CD8-positive, alpha-beta memory T cell (primary cell): ENCODE data around the gene DOK4. TPM values are rescaled to one million over a fixed set of nuclear protein-coding genes. Genes with fewer than 3 reads are reported as not detected.

Source experiments
- CTCF ChIA-PET: fragments of 350-600 bp; sonication (Branson Sonifier 250); formaldehyde crosslinking; loops from one replicate; lab custom pipeline; 2021; ENCODE audit warnings: antibody characterized with exemption; lab: Charles Lee
- POLR2A ChIA-PET: fragments of 350-600 bp; sonication (Branson Sonifier 250); formaldehyde crosslinking; loops from one replicate; lab custom pipeline; 2021; ENCODE audit warnings: antibody characterized with exemption; lab: Charles Lee
- DNase-seq, 5 donors: peaks; one replicate each; pipeline versions ENCODE4 v3.0.0 to v3.0.0-alpha.2; 2020 to 2022; ENCODE audit warnings: mixed read lengths in 1 of 5
- H3K27ac ChIP-seq: one replicate; pipeline ENCODE4 v1.7.0; 2013; ENCODE audit warnings: low read depth, mild to moderate bottlenecking, low read length, moderate library complexity
- H3K27me3 ChIP-seq: 2 replicates; pipeline ENCODE4 v1.7.0; 2013; ENCODE audit warnings: low read length, mild to moderate bottlenecking; ENCODE audit not compliant: insufficient read depth, poor library complexity, severe bottlenecking
- H3K36me3 ChIP-seq: 2 replicates; pipeline ENCODE4 v1.7.0; 2013; ENCODE audit warnings: mild to moderate bottlenecking, low read length, moderate library complexity; ENCODE audit not compliant: insufficient read depth
- H3K4me1 ChIP-seq: 2 replicates; pipeline ENCODE4 v1.7.0; 2013; ENCODE audit warnings: mild to moderate bottlenecking, low read length, moderate library complexity; ENCODE audit not compliant: insufficient read depth
- H3K4me3 ChIP-seq: 2 replicates; pipeline ENCODE4 v1.7.0; 2013; ENCODE audit warnings: mild to moderate bottlenecking, low read length
- H3K9me3 ChIP-seq: 2 replicates; pipeline ENCODE4 v1.7.0; 2013; ENCODE audit warnings: mild to moderate bottlenecking, low read length
- H3K27ac Mint-ChIP-seq, 8 donors: one replicate each; pipeline ENCODE4 v1.8.0; 2020 to 2021; ENCODE audit warnings: mixed read lengths in 8 of 8, mild to moderate bottlenecking in 6 of 8, inconsistent platforms in 3 of 8, moderate library complexity in 3 of 8
- H3K27me3 Mint-ChIP-seq, 2 donors: one replicate each; pipeline ENCODE4 v1.8.0; 2020 to 2021; ENCODE audit warnings: mixed read lengths in 2 of 2, mild to moderate bottlenecking in 1 of 2, moderate library complexity in 1 of 2
- H3K36me3 Mint-ChIP-seq, 3 donors: one replicate each; pipeline ENCODE4 v1.8.0; 2020 to 2021; ENCODE audit warnings: mixed read lengths in 3 of 3, inconsistent platforms in 1 of 3, mild to moderate bottlenecking in 1 of 3
- H3K4me1 Mint-ChIP-seq, 3 donors: one replicate each; pipeline ENCODE4 v1.8.0; 2020 to 2021; ENCODE audit warnings: mixed read lengths in 3 of 3, inconsistent platforms in 1 of 3, mild to moderate bottlenecking in 1 of 3
- H3K4me3 Mint-ChIP-seq, 7 donors: one replicate each; pipeline ENCODE4 v1.8.0; 2020 to 2021; ENCODE audit warnings: mixed read lengths in 7 of 7, mild to moderate bottlenecking in 6 of 7, moderate library complexity in 4 of 7, inconsistent platforms in 2 of 7
- H3K9me3 Mint-ChIP-seq, 5 donors: one replicate each; pipeline ENCODE4 v1.8.0; 2020 to 2022; ENCODE audit warnings: mixed read lengths in 5 of 5, mild to moderate bottlenecking in 3 of 5, moderate library complexity in 2 of 5, inconsistent platforms in 1 of 5
- polyA plus RNA-seq: library from polyadenylated mRNA; unstranded; fragments of 300-500 nt; fragmentation: Illumina TruSeq; gene quantifications from one replicate; pipeline ENCODE4 v1.2.3, GENCODE V29; 2021
- total RNA-seq, 2 experiments: library from RNA; stranded (reverse); gene quantifications; one replicate each; pipeline ENCODE4 v1.2.3, GENCODE V29; 2021

Gene DOK4
- total and polyA plus RNA-seq, 3 experiments from 2014 or later: 3.3 to 7.0 (median 6.8) TPM

GRCh38 chr16:57473176-57473840 is 13.0 kb downstream of the DOK4 start:
- no peaks in the 10 kb centered on the region for H3K27me3 ChIP-seq
- no peak overlapping the region for H3K4me3 Mint-ChIP-seq
- H3K36me3 Mint-ChIP-seq: peaks cover 0 to 44% (median 3%) of the 10 kb centered on the region in 3 donors
- no peaks in the 10 kb centered on the region for H3K9me3 ChIP-seq
- H3K4me1 ChIP-seq: peaks cover 16% of the 10 kb centered on the region
- H3K36me3 ChIP-seq: peaks cover 25% of the 10 kb centered on the region
- H3K4me3 ChIP-seq: no peak overlapping the region
- H3K27me3 Mint-ChIP-seq: no peaks in the 10 kb centered on the region
- ChIA-PET CTCF (interaction anchor here (0.8 to 2.5 kb wide), 5 partner anchors 8 to 15 kb away, joined by 3 to 11 read pairs (median 4); partner anchors contain the start of gene DOK4), POLR2A (no interaction called here)
- H3K9me3 Mint-ChIP-seq: no peaks in the 10 kb centered on the region
- H3K27ac Mint-ChIP-seq: peak overlapping the region in 2 of 8 donors; percentile 60 to 66
- H3K27ac ChIP-seq: no peak overlapping the region
- peaks cover 7 to 21% (median 8%) of the 10 kb centered on the region in 3 donors for H3K4me1 Mint-ChIP-seq
- no peak for DNase-seq

DNA sequence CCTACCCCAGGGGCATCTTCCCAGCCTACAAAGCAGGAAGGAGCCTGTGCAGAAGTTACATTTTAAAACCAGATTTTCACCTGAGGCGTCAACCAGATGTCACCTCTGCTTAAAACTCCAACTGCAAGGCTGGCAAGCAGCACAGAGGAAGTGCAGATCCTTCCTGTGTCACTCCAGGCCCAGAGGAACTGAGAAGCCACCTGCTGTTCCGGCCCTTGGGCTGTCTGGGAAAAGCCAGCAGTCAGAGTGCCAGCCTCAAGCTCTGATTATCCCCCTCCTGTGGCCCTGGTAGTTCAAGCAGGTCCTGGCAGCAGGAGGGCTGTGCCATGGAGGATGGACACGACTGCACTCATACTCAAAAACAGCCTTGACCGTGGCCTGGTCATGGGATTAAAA is 13.6 kb downstream of the DOK4 start:
- Mint-ChIP-seq H3K27me3 (no peaks in the 10 kb centered on the region), H3K9me3 (no peaks in the 10 kb centered on the region), H3K4me3 (no peak overlapping the region), H3K4me1 (peaks cover 7 to 24% (median 8%) of the 10 kb centered on the region in 3 donors), H3K36me3 (peaks cover 0 to 51% (median 4%) of the 10 kb centered on the region in 3 donors), H3K27ac (peak overlapping the region in 3 of 8 donors; percentile 60 to 73 (median 66))
- CTCF ChIA-PET: interaction anchor here (1.1 to 1.2 kb wide), 2 partner anchors 11 to 13 kb away, joined by 3 to 4 read pairs; partner anchors contain the start of gene DOK4
- H3K4me3 ChIP-seq: no peak overlapping the region
- peaks cover 16% of the 10 kb centered on the region for H3K4me1 ChIP-seq
- no peaks in the 10 kb centered on the region for H3K9me3 ChIP-seq
- no peaks in the 10 kb centered on the region for H3K27me3 ChIP-seq
- peaks cover 31% of the 10 kb centered on the region for H3K36me3 ChIP-seq
- H3K27ac ChIP-seq: no peak overlapping the region
- no peak for DNase-seq
- POLR2A ChIA-PET: interaction anchor here (0.5 kb wide), 1 partner anchor 9 kb away, joined by 3 read pairs; no protein-coding TSS in a partner anchor

DNA sequence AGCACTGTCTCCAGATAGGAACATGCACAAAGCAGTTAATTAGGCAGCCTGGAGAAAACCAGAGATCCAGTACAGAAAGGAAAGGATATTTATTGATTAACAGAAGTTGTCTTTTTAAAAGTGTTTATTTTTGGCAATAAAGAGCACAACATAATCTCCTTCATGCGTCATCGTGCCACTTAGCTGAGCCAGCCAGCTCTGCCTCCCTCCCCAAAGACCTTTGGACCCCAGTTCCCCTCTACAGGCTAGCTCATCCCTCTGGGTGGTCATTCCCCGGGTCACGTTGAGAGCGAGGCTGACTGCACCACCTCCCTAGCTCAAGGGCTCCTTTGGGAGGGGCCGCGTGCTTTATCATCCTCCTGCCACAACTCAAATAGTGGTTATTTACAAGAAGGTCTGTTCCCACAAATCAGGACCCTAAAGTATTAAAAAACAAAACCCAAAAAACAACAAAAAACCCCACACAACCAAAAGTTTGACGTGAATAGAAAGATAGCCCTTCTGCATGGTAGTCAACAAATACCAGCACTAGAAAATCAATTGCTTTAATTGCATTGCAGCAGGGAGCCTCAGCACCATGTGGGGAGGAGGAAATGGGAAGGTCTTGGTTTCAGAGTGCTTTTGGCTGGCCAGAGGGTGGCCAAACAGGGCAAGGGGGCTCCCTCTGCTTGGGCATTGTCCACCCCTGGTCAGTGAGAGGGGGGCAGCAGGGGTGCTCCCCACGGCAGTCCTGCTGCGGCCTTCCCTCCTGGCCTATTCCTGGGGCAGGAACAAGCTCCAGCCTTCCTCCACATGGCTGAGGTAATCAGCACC is 14.2 kb downstream of the DOK4 start:
- peaks cover 8 to 23% (median 11%) of the 10 kb centered on the region in 3 donors for H3K4me1 Mint-ChIP-seq
- no peak overlapping the region for H3K4me3 Mint-ChIP-seq
- Histone ChIP-seq H3K27me3 (no peaks in the 10 kb centered on the region), H3K4me1 (peaks cover 16% of the 10 kb centered on the region), H3K27ac (no peak overlapping the region), H3K4me3 (no peak overlapping the region), H3K9me3 (no peaks in the 10 kb centered on the region), H3K36me3 (peaks cover 33% of the 10 kb centered on the region)
- ChIA-PET CTCF (interaction anchor here (0.9 to 1.2 kb wide), 3 partner anchors 12 to 48 kb away, joined by 3 to 4 read pairs (median 3); partner anchors contain the start of gene DOK4), POLR2A (interaction anchor here (0.5 kb wide), 1 partner anchor 8 kb away, joined by 3 read pairs; no protein-coding TSS in a partner anchor)
- H3K27me3 Mint-ChIP-seq: no peaks in the 10 kb centered on the region
- H3K9me3 Mint-ChIP-seq: no peaks in the 10 kb centered on the region
- H3K27ac Mint-ChIP-seq: peak overlapping the region in 3 of 8 donors; percentile 35 to 73 (median 47)
- H3K36me3 Mint-ChIP-seq: peaks cover 0 to 57% (median 6%) of the 10 kb centered on the region in 3 donors
- no peak for DNase-seq

GRCh38 chr16:57471209-57471608 is 15.1 kb downstream of the DOK4 start:
- Mint-ChIP-seq H3K36me3 (peaks cover 0 to 63% (median 6%) of the 10 kb centered on the region in 3 donors), H3K27ac (no peak overlapping the region), H3K27me3 (no peaks in the 10 kb centered on the region), H3K4me1 (peaks cover 5 to 15% (median 8%) of the 10 kb centered on the region in 3 donors), H3K4me3 (no peak overlapping the region), H3K9me3 (no peaks in the 10 kb centered on the region)
- Histone ChIP-seq H3K4me1 (peaks cover 8% of the 10 kb centered on the region), H3K9me3 (no peaks in the 10 kb centered on the region), H3K27ac (no peak overlapping the region), H3K4me3 (no peak overlapping the region), H3K36me3 (peaks cover 37% of the 10 kb centered on the region), H3K27me3 (no peaks in the 10 kb centered on the region)
- ChIA-PET POLR2A (no interaction called here), CTCF (interaction anchor here (0.9 kb wide), 2 partner anchors 9 to 49 kb away, joined by 3 read pairs; partner anchors contain the start of gene POLR2C)
- DNase-seq: no peak

DNA sequence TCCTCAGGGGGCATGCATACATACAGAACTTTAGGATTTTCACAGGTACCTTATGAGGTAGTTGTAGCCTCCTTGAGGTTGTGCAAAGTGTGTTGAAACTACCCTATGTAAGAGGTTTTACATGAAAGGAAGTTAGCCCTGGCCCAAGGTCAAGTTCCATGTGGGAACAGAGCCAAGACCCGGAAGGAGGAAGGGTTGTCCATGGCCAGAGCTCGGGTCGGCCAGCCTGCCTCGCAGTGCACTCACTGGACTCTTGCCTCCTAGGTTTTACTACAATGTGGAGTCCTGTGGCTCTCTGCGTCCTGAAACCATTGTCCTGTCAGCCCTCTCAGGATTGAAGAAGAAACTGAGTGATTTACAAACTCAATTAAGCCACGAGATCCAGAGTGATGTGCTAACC is 15.6 kb downstream of the DOK4 start:
- no peak overlapping the region for H3K27ac ChIP-seq
- Mint-ChIP-seq H3K27ac (no peak overlapping the region), H3K9me3 (no peaks in the 10 kb centered on the region), H3K4me3 (no peak overlapping the region), H3K27me3 (no peaks in the 10 kb centered on the region), H3K4me1 (peaks cover 7 to 15% (median 10%) of the 10 kb centered on the region in 3 donors), H3K36me3 (peaks cover 0 to 68% (median 8%) of the 10 kb centered on the region in 3 donors)
- DNase-seq: no peak
- CTCF ChIA-PET: interaction anchor here (0.9 kb wide), 1 partner anchor 8 kb away, joined by 3 read pairs; the partner anchor contains the start of gene POLR2C
- no peak overlapping the region for H3K4me3 ChIP-seq
- H3K27me3 ChIP-seq: no peaks in the 10 kb centered on the region
- no peaks in the 10 kb centered on the region for H3K9me3 ChIP-seq
- H3K4me1 ChIP-seq: peaks cover 3% of the 10 kb centered on the region
- H3K36me3 ChIP-seq: peaks cover 42% of the 10 kb centered on the region
- POLR2A ChIA-PET: no interaction called here

- no peaks in the 10 kb centered on the region for H3K9me3 Mint-ChIP-seq
- no peak overlapping the region for H3K4me3 Mint-ChIP-seq
- no peaks in the 10 kb centered on the region for H3K27me3 ChIP-seq
- H3K4me1 Mint-ChIP-seq: peaks cover 11 to 21% (median 17%) of the 10 kb centered on the region in 3 donors
- peak overlapping the region in 2 of 8 donors; percentile 33 to 73 for H3K27ac Mint-ChIP-seq
- H3K36me3 ChIP-seq: peaks cover 46% of the 10 kb centered on the region
- no peak overlapping the region for H3K4me3 ChIP-seq
- H3K36me3 Mint-ChIP-seq: peaks cover 0 to 75% (median 8%) of the 10 kb centered on the region in 3 donors
- H3K4me1 ChIP-seq: peaks cover under 1% of the 10 kb centered on the region
- no peak for DNase-seq
- POLR2A ChIA-PET: no interaction called here
- no peaks in the 10 kb centered on the region for H3K27me3 Mint-ChIP-seq
- no peak overlapping the region for H3K27ac ChIP-seq
- CTCF ChIA-PET: no interaction called here
- H3K9me3 ChIP-seq: no peaks in the 10 kb centered on the region
Measured at GRCh38 chr16:57469917-57470470, 16.3 kb downstream of the DOK4 start.

GRCh38 chr16:57469046-57469445 is 17.2 kb downstream of the DOK4 start:
- DNase-seq: no peak
- peaks cover 48% of the 10 kb centered on the region for H3K36me3 ChIP-seq
- no peak overlapping the region for H3K4me3 Mint-ChIP-seq
- ChIA-PET CTCF (no interaction called here), POLR2A (no interaction called here)
- no peaks in the 10 kb centered on the region for H3K27me3 ChIP-seq
- no peak overlapping the region for H3K27ac ChIP-seq
- H3K36me3 Mint-ChIP-seq: peaks cover 0 to 83% (median 10%) of the 10 kb centered on the region in 3 donors
- H3K9me3 ChIP-seq: no peaks in the 10 kb centered on the region
- peaks cover 17 to 27% (median 24%) of the 10 kb centered on the region in 3 donors for H3K4me1 Mint-ChIP-seq
- H3K4me3 ChIP-seq: no peak overlapping the region
- H3K27me3 Mint-ChIP-seq: no peaks in the 10 kb centered on the region
- H3K4me1 ChIP-seq: peaks cover 8% of the 10 kb centered on the region
- H3K27ac Mint-ChIP-seq: no peak overlapping the region
- no peaks in the 10 kb centered on the region for H3K9me3 Mint-ChIP-seq
